ENCODE data around the gene SORL1-AS1.
A peak's percentile ranks its signal among the peaks of the same experiment; 100 is the strongest.

SORL1-AS1 gene

GRCh38 chr11:121472312-121472711 lies 19.5 kb upstream of the SORL1-AS1 start:
- TF ChIP-seq CTCF (IDR thresholded peaks at IDR 0.05; ENCODE audit: low read depth, low read length, missing control alignments) = no peak
- Histone ChIP-seq H3K4me3 (ENCODE audit: low read depth, low read length) (no peak overlapping the region), H3K27me3 (replicated peaks) (peaks cover under 1% of the 10 kb centered on the region), H3K36me3 (replicated peaks) (no peaks in the 10 kb centered on the region), H3K27ac (no peak overlapping the region)
- in situ Hi-C loops (cut with HindIII; ENCODE audit: low pct_ligation_motif_present, low sequenced_read_pairs) = no loop called here
- no peak for DNase-seq

GRCh38 chr11:121471167-121471566 lies 18.4 kb upstream of the SORL1-AS1 start:
- H3K27me3 ChIP-seq (replicated peaks) = no peaks in the 10 kb centered on the region
- no peak for TF ChIP-seq CTCF (IDR thresholded peaks at IDR 0.05; ENCODE audit: low read depth, low read length, missing control alignments)
- no peak overlapping the region for H3K4me3 ChIP-seq (ENCODE audit: low read depth, low read length)
- H3K36me3 ChIP-seq (replicated peaks) = no peaks in the 10 kb centered on the region
- DNase-seq = no peak
- in situ Hi-C loops (cut with HindIII; ENCODE audit: low pct_ligation_motif_present, low sequenced_read_pairs) = no loop called here
- no peak overlapping the region for H3K27ac ChIP-seq

GRCh38 chr11:121469910-121470309 lies 17.1 kb upstream of the SORL1-AS1 start:
- no peaks in the 10 kb centered on the region for H3K27me3 ChIP-seq (replicated peaks)
- no peak for DNase-seq
- no peak overlapping the region for H3K4me3 ChIP-seq (ENCODE audit: low read depth, low read length)
- in situ Hi-C loops (cut with HindIII; ENCODE audit: low pct_ligation_motif_present, low sequenced_read_pairs) = no loop called here
- H3K36me3 ChIP-seq (replicated peaks) = no peaks in the 10 kb centered on the region
- no peak for TF ChIP-seq CTCF (IDR thresholded peaks at IDR 0.05; ENCODE audit: low read depth, low read length, missing control alignments)
- no peak overlapping the region for H3K27ac ChIP-seq

- Histone ChIP-seq H3K4me3 (ENCODE audit: low read depth, low read length) (no peak overlapping the region), H3K27me3 (replicated peaks) (no peaks in the 10 kb centered on the region), H3K36me3 (replicated peaks) (no peaks in the 10 kb centered on the region), H3K27ac (no peak overlapping the region)
- DNase-seq = no peak
- in situ Hi-C loops (cut with HindIII; ENCODE audit: low pct_ligation_motif_present, low sequenced_read_pairs) = no loop called here
- TF ChIP-seq CTCF (IDR thresholded peaks at IDR 0.05; ENCODE audit: low read depth, low read length, missing control alignments) = no peak
Measured at GRCh38 chr11:121467965-121468364, 15.2 kb upstream of the SORL1-AS1 start.

- in situ Hi-C loops (cut with HindIII; ENCODE audit: low pct_ligation_motif_present, low sequenced_read_pairs) = no loop called here
- H3K27ac ChIP-seq = no peak overlapping the region
- no peaks in the 10 kb centered on the region for H3K36me3 ChIP-seq (replicated peaks)
- no peak for TF ChIP-seq CTCF (IDR thresholded peaks at IDR 0.05; ENCODE audit: low read depth, low read length, missing control alignments)
- no peak overlapping the region for H3K4me3 ChIP-seq (ENCODE audit: low read depth, low read length)
- no peak for DNase-seq
- H3K27me3 ChIP-seq (replicated peaks) = no peaks in the 10 kb centered on the region
Measured at GRCh38 chr11:121467471-121467870, 14.7 kb upstream of the SORL1-AS1 start.

- in situ Hi-C loops (cut with HindIII; ENCODE audit: low pct_ligation_motif_present, low sequenced_read_pairs) = no loop called here
- Histone ChIP-seq H3K36me3 (replicated peaks) (no peaks in the 10 kb centered on the region), H3K27me3 (replicated peaks) (no peaks in the 10 kb centered on the region), H3K27ac (no peak overlapping the region), H3K4me3 (ENCODE audit: low read depth, low read length) (no peak overlapping the region)
- DNase-seq = peak; percentile 92
- no peak for TF ChIP-seq CTCF (IDR thresholded peaks at IDR 0.05; ENCODE audit: low read depth, low read length, missing control alignments)
Measured at GRCh38 chr11:121466063-121466794, 13.5 kb upstream of the SORL1-AS1 start.

Data from brain microvascular endothelial cell (primary cell).